Retinal pigment epithelial cell (primary cell): ENCODE data around the gene PTGDR2.

Experiments
- DNase-seq: peaks from one replicate; pipeline ENCODE4 v3.0.0-alpha.2; 2010; ENCODE audit warnings: low read depth
- H3K4me3 ChIP-seq: 2 replicates; pipeline ENCODE4 v1.5.1; 2011; ENCODE audit warnings: mild to moderate bottlenecking, low read length, control low read depth, moderate library complexity
- TF ChIP-seq, protein P1 (sequence below): conservative IDR thresholded peaks from 2 replicates; pipeline ENCODE4 v1.5.1; 2011; ENCODE audit warnings: low read depth, low read length, control low read depth, inconsistent platforms

Gene PTGDR2

DNA sequence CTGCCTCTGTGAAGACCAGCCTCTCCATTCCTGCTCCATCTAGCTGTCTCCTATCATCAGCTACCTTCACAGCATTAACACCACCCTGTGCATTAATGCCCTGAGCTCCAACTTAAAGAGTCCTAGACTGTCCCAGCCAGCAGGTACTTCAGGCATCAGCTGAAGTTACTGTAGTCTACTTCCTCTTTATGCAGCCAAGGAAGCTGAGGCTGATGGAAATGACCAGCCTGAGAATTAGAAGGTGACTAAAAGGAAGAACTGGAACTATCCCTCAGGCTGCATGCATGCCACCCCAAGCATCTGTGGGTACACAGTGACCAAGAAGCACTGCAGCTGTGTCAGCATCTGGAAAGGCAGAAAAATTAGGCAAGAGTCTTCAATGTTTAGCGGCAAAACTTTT, 42.4 kb downstream of the PTGDR2 start:
- no peak for DNase-seq
- H3K4me3 ChIP-seq, result no peak overlapping the region
- TF ChIP-seq, protein P1, sequence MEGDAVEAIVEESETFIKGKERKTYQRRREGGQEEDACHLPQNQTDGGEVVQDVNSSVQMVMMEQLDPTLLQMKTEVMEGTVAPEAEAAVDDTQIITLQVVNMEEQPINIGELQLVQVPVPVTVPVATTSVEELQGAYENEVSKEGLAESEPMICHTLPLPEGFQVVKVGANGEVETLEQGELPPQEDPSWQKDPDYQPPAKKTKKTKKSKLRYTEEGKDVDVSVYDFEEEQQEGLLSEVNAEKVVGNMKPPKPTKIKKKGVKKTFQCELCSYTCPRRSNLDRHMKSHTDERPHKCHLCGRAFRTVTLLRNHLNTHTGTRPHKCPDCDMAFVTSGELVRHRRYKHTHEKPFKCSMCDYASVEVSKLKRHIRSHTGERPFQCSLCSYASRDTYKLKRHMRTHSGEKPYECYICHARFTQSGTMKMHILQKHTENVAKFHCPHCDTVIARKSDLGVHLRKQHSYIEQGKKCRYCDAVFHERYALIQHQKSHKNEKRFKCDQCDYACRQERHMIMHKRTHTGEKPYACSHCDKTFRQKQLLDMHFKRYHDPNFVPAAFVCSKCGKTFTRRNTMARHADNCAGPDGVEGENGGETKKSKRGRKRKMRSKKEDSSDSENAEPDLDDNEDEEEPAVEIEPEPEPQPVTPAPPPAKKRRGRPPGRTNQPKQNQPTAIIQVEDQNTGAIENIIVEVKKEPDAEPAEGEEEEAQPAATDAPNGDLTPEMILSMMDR, result no peak

DNA sequence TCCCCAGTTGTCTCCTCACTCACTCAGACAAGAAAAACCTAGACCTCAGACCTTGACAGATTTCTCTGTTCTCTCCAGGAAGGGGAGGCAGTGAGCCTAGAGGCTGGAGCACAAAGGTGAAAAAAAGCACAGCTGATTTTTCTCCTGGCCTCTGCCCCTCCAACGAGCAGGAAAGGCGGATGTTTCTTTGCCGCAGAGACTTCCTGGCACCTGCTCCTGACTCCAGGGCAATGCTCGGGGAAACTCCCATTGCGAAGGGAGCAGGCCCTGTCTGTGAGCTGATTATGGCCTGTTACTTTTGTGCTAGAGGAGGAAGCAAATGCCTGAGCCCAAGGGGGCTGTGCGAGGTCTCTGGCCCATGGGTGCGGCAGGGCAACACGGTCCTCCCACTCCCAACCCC, 45.2 kb downstream of the PTGDR2 start:
- no peak overlapping the region for H3K4me3 ChIP-seq
- DNase-seq, result no peak
- TF ChIP-seq, protein P1, result no peak

GRCh38 chr11:60810151-60810550, 45.6 kb downstream of the PTGDR2 start:
- TF ChIP-seq, protein P1, result no peak
- no peak overlapping the region for H3K4me3 ChIP-seq
- no peak for DNase-seq

DNA sequence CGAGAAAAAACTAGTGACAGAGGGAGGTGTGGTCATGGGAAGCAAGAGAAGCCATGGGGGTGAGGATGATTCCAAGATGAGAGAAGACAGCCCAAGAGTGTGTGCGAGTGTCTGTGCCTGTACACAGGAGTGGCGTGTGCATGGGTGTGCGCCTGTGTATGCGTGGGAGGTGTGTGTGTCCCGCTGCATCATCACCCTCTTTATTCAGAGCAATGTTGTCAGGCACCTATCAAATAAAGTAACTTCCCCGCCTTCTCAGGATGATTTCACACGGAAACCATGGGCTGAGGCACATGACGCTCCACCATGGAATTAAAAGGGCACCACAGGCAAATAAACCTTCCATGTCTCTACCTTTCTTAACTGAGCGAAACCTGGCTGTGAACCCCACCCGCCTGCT, 46.1 kb downstream of the PTGDR2 start:
- TF ChIP-seq, protein P1, result no peak
- DNase-seq, result no peak
- no peak overlapping the region for H3K4me3 ChIP-seq

- DNase-seq, result no peak
- no peak overlapping the region for H3K4me3 ChIP-seq
- TF ChIP-seq, protein P1, result no peak
These were observed 46.5 kb downstream of the PTGDR2 start for GRCh38 chr11:60809249-60809648.

- TF ChIP-seq, protein P1, result no peak
- H3K4me3 ChIP-seq, result no peak overlapping the region
- no peak for DNase-seq
These were observed 52.3 kb downstream of the PTGDR2 start for GRCh38 chr11:60803273-60803936.

DNA sequence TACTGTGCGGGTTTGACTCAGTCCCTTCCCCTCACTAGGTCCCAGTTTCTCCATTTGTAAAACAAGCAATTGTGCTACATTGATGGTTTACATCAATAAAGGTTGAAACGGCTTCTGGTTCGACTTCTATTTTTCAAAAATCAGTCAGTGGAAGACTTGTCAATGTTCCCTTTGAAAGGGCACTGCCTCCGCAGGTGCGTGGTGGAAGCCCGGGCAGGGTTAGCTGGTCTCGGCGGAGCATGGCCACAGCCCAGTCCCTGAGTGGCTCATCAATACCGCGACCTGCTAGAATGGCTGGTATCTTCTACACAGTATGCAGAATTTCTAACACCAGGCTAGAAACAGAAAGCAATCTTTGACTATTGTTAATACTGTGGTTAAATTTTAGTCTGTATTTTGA, 54.6 kb downstream of the PTGDR2 start:
- no peak for DNase-seq
- H3K4me3 ChIP-seq, result no peak overlapping the region

More for the DNA sequence above, 54.6 kb downstream of the PTGDR2 start:
- TF ChIP-seq, protein P1, result no peak
